Endothelial cell of umbilical vein (primary cell): Measurements from ENCODE around the gene DNM2.

Experiments
- CTCF ChIP-seq, 2 donors: IDR thresholded peaks; 1 replicate in 1 of 2; 2 replicates in 1 of 2; pipeline ENCODE4 v1.5.1; 2011; ENCODE audit warnings: low read length in 2 of 2, mild to moderate bottlenecking in 2 of 2, moderate library complexity in 2 of 2, control low read depth in 1 of 2, inconsistent platforms in 1 of 2, low read depth in 1 of 2; ENCODE audit not compliant: insufficient read depth in 1 of 2; ENCODE audit errors: extremely low read depth in 1 of 2
- EZH2 ChIP-seq: IDR thresholded peaks from 2 replicates; pipeline ENCODE4 v1.6.1; 2012; ENCODE audit warnings: borderline replicate concordance, low read depth, mild to moderate bottlenecking, moderate library complexity, low read length, inconsistent platforms; ENCODE audit not compliant: severe bottlenecking
- FOS ChIP-seq: IDR thresholded peaks from 2 replicates; pipeline ENCODE4 v1.6.1; 2011; ENCODE audit warnings: mild to moderate bottlenecking, low read length, moderate library complexity, borderline replicate concordance; ENCODE audit not compliant: insufficient read depth
- POLR2A ChIP-seq: IDR thresholded peaks from 2 replicates; pipeline ENCODE4 v1.6.1; 2012; ENCODE audit warnings: low read depth, mild to moderate bottlenecking, control low read depth, low read length
- POLR2AphosphoS5 ChIP-seq: IDR thresholded peaks from 2 replicates; pipeline ENCODE4 v1.6.1; 2012; ENCODE audit warnings: low read depth, mild to moderate bottlenecking, control low read depth, low read length, moderate library complexity; ENCODE audit not compliant: insufficient read depth

GRCh38 chr19:10848230-10848856, 130.5 kb downstream of the DNM2 start, which contains the start of gene C19orf38:
- TF ChIP-seq CTCF (IDR thresholded peaks at IDR 0.05; ENCODE audit: extremely low read depth in 1 of 2, insufficient read depth in 1 of 2, low read depth in 1 of 2, low read length in 2 of 2) (no peak), POLR2AphosphoS5 (no peak), EZH2 (no peak), FOS (no peak), POLR2A (no peak)
